Sigmoid colon (tissue), 4 donors: ENCODE measurements around the gene IRS4.

Source experiments
- EP300 ChIP-seq, 4 donors: sonication (generic); formaldehyde crosslinking; IDR thresholded peaks; one replicate each; pipeline ENCODE4 v1.6.1; 2017; ENCODE audit warnings: antibody characterized with exemption in 4 of 4
- POLR2A ChIP-seq, 2 donors: fragments of 450-650 bp; IDR thresholded peaks; one replicate each; pipeline ENCODE4 v1.6.1; 2016; ENCODE audit warnings: antibody characterized with exemption in 2 of 2, mild to moderate bottlenecking in 2 of 2, moderate library complexity in 2 of 2
- POLR2AphosphoS5 ChIP-seq, 4 donors: sonication (generic); formaldehyde crosslinking; IDR thresholded peaks; one replicate each; pipeline ENCODE4 v1.6.1; 2017; ENCODE audit warnings: antibody characterized with exemption in 4 of 4
- TF ChIP-seq, protein P1 (sequence below), 4 experiments: fragments of 450-650 bp in 3 of 4; fragments of 200-600 bp in 1 of 4; IDR thresholded peaks; one replicate each; pipeline ENCODE4 v1.5.1; 2016 to 2019; ENCODE audit warnings: antibody characterized with exemption in 4 of 4, mild to moderate bottlenecking in 3 of 4, moderate library complexity in 2 of 4

DNA sequence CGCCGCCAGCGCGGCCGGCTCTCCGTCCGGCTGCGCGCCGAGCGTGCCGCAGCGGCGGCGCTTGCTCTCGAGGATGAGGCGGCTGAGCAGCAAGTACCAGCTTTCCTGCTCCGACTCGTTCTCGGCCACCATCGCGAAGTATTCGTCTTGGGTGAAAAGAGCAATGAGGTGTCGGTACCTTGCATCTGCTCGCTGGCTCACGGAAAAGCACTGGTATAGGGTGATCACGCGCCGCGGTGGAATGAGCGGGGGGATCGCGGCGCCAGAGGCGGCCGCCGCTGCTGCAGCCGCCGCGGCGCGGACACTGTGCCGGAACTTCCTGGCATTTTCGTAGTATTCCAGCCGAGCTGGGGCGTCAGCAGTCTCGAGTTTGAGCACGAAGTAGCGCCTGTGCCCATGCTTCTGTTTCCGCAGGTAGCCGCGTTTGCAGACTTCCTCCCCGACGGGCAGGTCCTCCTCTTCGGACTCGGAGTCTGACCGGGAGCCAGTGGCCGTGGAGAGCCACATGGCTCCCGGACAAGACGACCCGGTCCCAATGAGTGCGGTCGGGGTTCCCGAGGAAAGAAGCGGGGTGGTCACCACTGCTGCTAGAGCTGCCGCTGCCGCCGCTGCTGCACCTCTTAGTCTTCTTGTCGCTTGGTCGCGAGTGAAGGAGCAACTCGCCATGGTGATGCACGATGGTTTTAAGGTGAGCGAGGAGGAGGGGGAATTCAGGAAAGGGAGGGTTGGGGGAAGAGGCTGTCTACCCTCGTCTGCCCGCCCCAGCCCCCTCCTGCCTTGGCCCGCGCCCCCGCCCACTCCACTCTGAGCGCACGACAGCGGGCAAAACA is 469 bp downstream of the IRS4 start:
- TF ChIP-seq, protein P1, sequence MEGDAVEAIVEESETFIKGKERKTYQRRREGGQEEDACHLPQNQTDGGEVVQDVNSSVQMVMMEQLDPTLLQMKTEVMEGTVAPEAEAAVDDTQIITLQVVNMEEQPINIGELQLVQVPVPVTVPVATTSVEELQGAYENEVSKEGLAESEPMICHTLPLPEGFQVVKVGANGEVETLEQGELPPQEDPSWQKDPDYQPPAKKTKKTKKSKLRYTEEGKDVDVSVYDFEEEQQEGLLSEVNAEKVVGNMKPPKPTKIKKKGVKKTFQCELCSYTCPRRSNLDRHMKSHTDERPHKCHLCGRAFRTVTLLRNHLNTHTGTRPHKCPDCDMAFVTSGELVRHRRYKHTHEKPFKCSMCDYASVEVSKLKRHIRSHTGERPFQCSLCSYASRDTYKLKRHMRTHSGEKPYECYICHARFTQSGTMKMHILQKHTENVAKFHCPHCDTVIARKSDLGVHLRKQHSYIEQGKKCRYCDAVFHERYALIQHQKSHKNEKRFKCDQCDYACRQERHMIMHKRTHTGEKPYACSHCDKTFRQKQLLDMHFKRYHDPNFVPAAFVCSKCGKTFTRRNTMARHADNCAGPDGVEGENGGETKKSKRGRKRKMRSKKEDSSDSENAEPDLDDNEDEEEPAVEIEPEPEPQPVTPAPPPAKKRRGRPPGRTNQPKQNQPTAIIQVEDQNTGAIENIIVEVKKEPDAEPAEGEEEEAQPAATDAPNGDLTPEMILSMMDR (IDR thresholded peaks at IDR 0.05) = no peak
- TF ChIP-seq POLR2A (IDR thresholded peaks at IDR 0.05) (no peak), POLR2AphosphoS5 (IDR thresholded peaks at IDR 0.05) (no peak), EP300 (IDR thresholded peaks at IDR 0.05) (no peak)
